Activated B cell treated with CpG ODN at 0.5 μM for 24 hours (primary cell): ENCODE measurements around the gene TTC34. TPM values are rescaled to one million over a fixed set of nuclear protein-coding genes. Genes with fewer than 3 reads are reported as not detected.

Source experiments
- ATAC-seq: fragments of 200-7000 bp; cut with Tn5 transposase; one replicate; pipeline ENCODE4 v1.10.0; 2021; ENCODE audit warnings: low read depth, mild to moderate bottlenecking, moderate library complexity
- CTCF ChIA-PET: fragments of 350-600 bp; sonication (Branson Sonifier 250); formaldehyde crosslinking; loops from one replicate; lab custom pipeline; 2021; ENCODE audit warnings: antibody characterized with exemption; lab: Charles Lee
- POLR2A ChIA-PET: fragments of 350-600 bp; sonication (Branson Sonifier 250); formaldehyde crosslinking; loops from one replicate; lab custom pipeline; 2021; ENCODE audit warnings: antibody characterized with exemption; lab: Charles Lee
- DNase-seq: peaks from one replicate; pipeline ENCODE4 v3.0.0; 2022
- H3K27ac Mint-ChIP-seq: one replicate; pipeline ENCODE4 v1.8.0; 2020; ENCODE audit warnings: mixed read lengths
- H3K27me3 Mint-ChIP-seq: one replicate; pipeline ENCODE4 v1.8.0; 2021; ENCODE audit warnings: mixed read lengths
- H3K36me3 Mint-ChIP-seq: one replicate; pipeline ENCODE4 v1.8.0; 2021; ENCODE audit warnings: low read depth, mixed read lengths
- H3K4me1 Mint-ChIP-seq: one replicate; pipeline ENCODE4 v1.8.0; 2021; ENCODE audit warnings: mixed read lengths
- H3K4me3 Mint-ChIP-seq: one replicate; pipeline ENCODE4 v1.8.0; 2020; ENCODE audit warnings: mild to moderate bottlenecking, mixed read lengths
- H3K9me3 Mint-ChIP-seq: one replicate; pipeline ENCODE4 v1.8.0; 2020; ENCODE audit warnings: mixed read lengths
- intact Hi-C: fragments of 100-400 bp; cut with micrococcal nuclease; formaldehyde crosslinking; loops from one replicate; pipeline ENCODE4 v1.15.1; 2024
- total RNA-seq: library from RNA; stranded (reverse); gene quantifications from 2 replicates; pipeline ENCODE4 v1.2.3, GENCODE V29; 2022
- TF ChIP-seq, protein P1 (sequence below): fragments of 200-600 bp; IDR thresholded peaks from one replicate; pipeline ENCODE4 v1.8.0; 2022; ENCODE audit warnings: antibody characterized with exemption, mild to moderate bottlenecking

Gene TTC34
- total RNA-seq, 1 donor from 2014 or later = 4.5 TPM

- H3K27ac Mint-ChIP-seq = no peak overlapping the region
- H3K4me3 Mint-ChIP-seq = no peak overlapping the region
- ChIA-PET POLR2A (no interaction called here), CTCF (no interaction called here)
- TF ChIP-seq, protein P1, sequence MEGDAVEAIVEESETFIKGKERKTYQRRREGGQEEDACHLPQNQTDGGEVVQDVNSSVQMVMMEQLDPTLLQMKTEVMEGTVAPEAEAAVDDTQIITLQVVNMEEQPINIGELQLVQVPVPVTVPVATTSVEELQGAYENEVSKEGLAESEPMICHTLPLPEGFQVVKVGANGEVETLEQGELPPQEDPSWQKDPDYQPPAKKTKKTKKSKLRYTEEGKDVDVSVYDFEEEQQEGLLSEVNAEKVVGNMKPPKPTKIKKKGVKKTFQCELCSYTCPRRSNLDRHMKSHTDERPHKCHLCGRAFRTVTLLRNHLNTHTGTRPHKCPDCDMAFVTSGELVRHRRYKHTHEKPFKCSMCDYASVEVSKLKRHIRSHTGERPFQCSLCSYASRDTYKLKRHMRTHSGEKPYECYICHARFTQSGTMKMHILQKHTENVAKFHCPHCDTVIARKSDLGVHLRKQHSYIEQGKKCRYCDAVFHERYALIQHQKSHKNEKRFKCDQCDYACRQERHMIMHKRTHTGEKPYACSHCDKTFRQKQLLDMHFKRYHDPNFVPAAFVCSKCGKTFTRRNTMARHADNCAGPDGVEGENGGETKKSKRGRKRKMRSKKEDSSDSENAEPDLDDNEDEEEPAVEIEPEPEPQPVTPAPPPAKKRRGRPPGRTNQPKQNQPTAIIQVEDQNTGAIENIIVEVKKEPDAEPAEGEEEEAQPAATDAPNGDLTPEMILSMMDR = no peak
- no peaks in the 10 kb centered on the region for H3K36me3 Mint-ChIP-seq
- peaks cover 2% of the 10 kb centered on the region for H3K27me3 Mint-ChIP-seq
- no peak for ATAC-seq
- H3K9me3 Mint-ChIP-seq = no peaks in the 10 kb centered on the region
- no peaks in the 10 kb centered on the region for H3K4me1 Mint-ChIP-seq
- intact Hi-C loops = no loop called here
- DNase-seq = no peak
Observed at GRCh38 chr1:2814511-2815075, 13.1 kb upstream of the TTC34 start.

DNA sequence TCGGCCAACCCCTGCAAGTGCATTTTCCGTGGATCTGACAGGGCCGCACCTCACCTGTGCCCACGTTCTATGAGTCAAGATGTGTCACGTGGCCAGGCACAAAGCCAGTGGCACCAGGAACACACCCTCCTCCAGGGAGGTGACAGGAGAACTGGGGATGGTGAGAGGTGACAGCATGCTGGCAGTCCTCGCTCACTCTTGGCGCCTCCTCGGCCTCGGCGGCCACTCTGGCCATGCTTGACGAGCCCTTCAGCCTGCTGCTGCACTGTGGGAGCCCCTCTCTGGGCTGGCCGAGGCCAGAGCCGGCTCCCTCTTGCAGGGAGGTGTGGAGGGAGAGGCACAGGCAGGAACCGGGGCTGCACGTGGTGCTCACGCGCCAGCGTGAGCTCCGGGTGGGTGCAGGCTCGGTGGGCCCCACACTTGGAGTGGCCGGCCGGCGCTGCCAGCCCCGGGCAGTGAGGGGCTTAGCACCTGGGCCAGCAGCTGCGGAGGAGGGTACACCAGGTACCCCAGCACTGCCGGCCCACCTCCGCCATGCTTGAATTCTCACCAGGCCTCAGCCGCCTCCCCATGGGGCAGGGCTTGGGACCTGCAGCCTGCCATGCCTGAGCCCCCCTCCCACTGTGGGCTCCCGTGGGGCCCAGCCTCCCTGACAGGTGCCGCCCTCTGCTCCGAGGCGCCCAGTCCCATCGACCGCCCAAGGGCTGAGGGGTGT lies 11.6 kb upstream of the TTC34 start:
- ATAC-seq = no peak
- POLR2A ChIA-PET = no interaction called here
- CTCF ChIA-PET = no interaction called here

DNA sequence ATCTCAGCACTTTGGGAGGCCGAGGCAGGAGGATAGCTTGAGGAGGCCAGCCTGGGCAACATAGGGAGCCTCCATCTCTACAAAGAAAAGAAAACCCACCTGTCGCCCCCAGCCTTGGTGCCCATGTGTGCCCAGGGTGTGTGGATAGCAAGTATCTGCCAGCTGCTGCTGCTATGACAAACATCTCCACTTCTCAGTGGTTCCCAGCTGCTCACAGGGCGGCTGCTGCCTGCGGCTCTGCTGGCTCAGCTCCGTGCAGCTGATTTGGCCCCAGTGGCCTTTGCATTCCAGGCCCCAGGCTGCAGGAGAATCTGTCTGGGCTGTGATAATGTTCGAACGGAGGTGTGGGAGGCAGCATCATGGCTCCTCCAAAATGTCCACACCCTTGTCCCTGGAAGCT lies 10.6 kb upstream of the TTC34 start:
- ChIA-PET CTCF (no interaction called here), POLR2A (no interaction called here)
- intact Hi-C loops = no loop called here
- Mint-ChIP-seq H3K27me3 (no peaks in the 10 kb centered on the region), H3K36me3 (no peaks in the 10 kb centered on the region), H3K9me3 (no peaks in the 10 kb centered on the region), H3K4me1 (no peaks in the 10 kb centered on the region), H3K27ac (no peak overlapping the region), H3K4me3 (no peak overlapping the region)
- TF ChIP-seq, protein P1 = no peak
- DNase-seq (no peak), ATAC-seq (no peak)

More for the DNA sequence above, 11.6 kb upstream of the TTC34 start:
- H3K36me3 Mint-ChIP-seq = no peaks in the 10 kb centered on the region
- H3K4me3 Mint-ChIP-seq = no peak overlapping the region
- DNase-seq = no peak
- no peaks in the 10 kb centered on the region for H3K9me3 Mint-ChIP-seq
- TF ChIP-seq, protein P1 = no peak
- H3K27ac Mint-ChIP-seq = no peak overlapping the region
- H3K4me1 Mint-ChIP-seq = no peaks in the 10 kb centered on the region
- H3K27me3 Mint-ChIP-seq = no peaks in the 10 kb centered on the region
- intact Hi-C loops = no loop called here

GRCh38 chr1:2811533-2811918 lies 10.0 kb upstream of the TTC34 start:
- no peak for ATAC-seq
- no peaks in the 10 kb centered on the region for H3K36me3 Mint-ChIP-seq
- no peak overlapping the region for H3K27ac Mint-ChIP-seq
- POLR2A ChIA-PET = no interaction called here
- CTCF ChIA-PET = no interaction called here
- TF ChIP-seq, protein P1 = no peak
- no peaks in the 10 kb centered on the region for H3K27me3 Mint-ChIP-seq
- no peaks in the 10 kb centered on the region for H3K9me3 Mint-ChIP-seq
- DNase-seq = no peak
- intact Hi-C loops = no loop called here
- H3K4me3 Mint-ChIP-seq = no peak overlapping the region
- H3K4me1 Mint-ChIP-seq = no peaks in the 10 kb centered on the region

GRCh38 chr1:2810899-2811532 lies 9.5 kb upstream of the TTC34 start:
- no peak overlapping the region for H3K4me3 Mint-ChIP-seq
- ChIA-PET CTCF (no interaction called here), POLR2A (no interaction called here)
- DNase-seq (no peak), ATAC-seq (no peak)
- H3K36me3 Mint-ChIP-seq = no peaks in the 10 kb centered on the region
- H3K9me3 Mint-ChIP-seq = no peaks in the 10 kb centered on the region
- intact Hi-C loops = no loop called here
- TF ChIP-seq, protein P1 = no peak
- H3K4me1 Mint-ChIP-seq = no peaks in the 10 kb centered on the region
- H3K27ac Mint-ChIP-seq = no peak overlapping the region
- H3K27me3 Mint-ChIP-seq = no peaks in the 10 kb centered on the region
